GM12864 (cell line): ENCODE data around the gene GRIK3.

Experiments used
- DNase-seq: peaks from one replicate; pipeline ENCODE4 v3.0.0-alpha.2; 2011; ENCODE audit warnings: low read depth
- H3K4me3 ChIP-seq: 2 replicates; pipeline ENCODE4 v1.5.1; 2011; ENCODE audit warnings: mild to moderate bottlenecking, low read depth, low read length, control low read depth
- TF ChIP-seq, protein P1 (sequence below): IDR thresholded peaks from 2 replicates; pipeline ENCODE4 v1.5.1; 2011; ENCODE audit warnings: low read depth, mild to moderate bottlenecking, moderate library complexity, low read length, control low read depth, inconsistent platforms; ENCODE audit errors: missing control alignments

The GRIK3 gene

GRCh38 chr1:36885540-36886357 lies 148.6 kb downstream of the GRIK3 start:
- no peak for DNase-seq
- TF ChIP-seq, protein P1, sequence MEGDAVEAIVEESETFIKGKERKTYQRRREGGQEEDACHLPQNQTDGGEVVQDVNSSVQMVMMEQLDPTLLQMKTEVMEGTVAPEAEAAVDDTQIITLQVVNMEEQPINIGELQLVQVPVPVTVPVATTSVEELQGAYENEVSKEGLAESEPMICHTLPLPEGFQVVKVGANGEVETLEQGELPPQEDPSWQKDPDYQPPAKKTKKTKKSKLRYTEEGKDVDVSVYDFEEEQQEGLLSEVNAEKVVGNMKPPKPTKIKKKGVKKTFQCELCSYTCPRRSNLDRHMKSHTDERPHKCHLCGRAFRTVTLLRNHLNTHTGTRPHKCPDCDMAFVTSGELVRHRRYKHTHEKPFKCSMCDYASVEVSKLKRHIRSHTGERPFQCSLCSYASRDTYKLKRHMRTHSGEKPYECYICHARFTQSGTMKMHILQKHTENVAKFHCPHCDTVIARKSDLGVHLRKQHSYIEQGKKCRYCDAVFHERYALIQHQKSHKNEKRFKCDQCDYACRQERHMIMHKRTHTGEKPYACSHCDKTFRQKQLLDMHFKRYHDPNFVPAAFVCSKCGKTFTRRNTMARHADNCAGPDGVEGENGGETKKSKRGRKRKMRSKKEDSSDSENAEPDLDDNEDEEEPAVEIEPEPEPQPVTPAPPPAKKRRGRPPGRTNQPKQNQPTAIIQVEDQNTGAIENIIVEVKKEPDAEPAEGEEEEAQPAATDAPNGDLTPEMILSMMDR = no peak
- H3K4me3 ChIP-seq = no peak overlapping the region

DNA sequence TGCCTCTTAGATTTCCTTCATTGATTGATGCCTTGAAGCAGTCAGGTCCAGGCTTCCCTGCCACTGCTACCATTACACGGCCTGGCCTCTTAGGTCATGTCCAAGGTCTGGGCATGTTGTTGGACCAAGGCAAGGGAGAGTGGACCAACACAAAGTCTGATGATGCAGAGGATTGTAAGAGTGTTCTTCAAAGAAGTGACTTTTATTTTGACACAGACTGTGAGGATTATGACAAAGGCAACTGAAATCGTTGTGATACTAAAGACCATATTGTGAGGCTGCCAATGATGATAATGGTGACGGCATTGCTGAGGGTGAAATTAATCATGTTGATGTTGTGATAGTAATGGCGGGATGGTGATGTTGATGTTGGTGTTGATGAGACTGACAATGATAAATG lies 149.5 kb downstream of the GRIK3 start:
- TF ChIP-seq, protein P1 = no peak
- no peak overlapping the region for H3K4me3 ChIP-seq
- DNase-seq = no peak

GRCh38 chr1:36884029-36884701 lies 150.2 kb downstream of the GRIK3 start:
- H3K4me3 ChIP-seq = no peak overlapping the region
- TF ChIP-seq, protein P1 = no peak
- DNase-seq = peak; percentile 8

GRCh38 chr1:36883315-36883949 lies 150.9 kb downstream of the GRIK3 start:
- H3K4me3 ChIP-seq = no peak overlapping the region
- TF ChIP-seq, protein P1 = no peak
- no peak for DNase-seq

GRCh38 chr1:36882536-36883285 lies 151.6 kb downstream of the GRIK3 start:
- no peak overlapping the region for H3K4me3 ChIP-seq
- DNase-seq = no peak
- TF ChIP-seq, protein P1 = no peak

- TF ChIP-seq, protein P1 = no peak
- H3K4me3 ChIP-seq = no peak overlapping the region
- no peak for DNase-seq
Observed at GRCh38 chr1:36881541-36881940, 152.8 kb downstream of the GRIK3 start.
